TTC549 (cell line): Measurements from ENCODE around the gene CTNNBL1.

Source experiments
- FAIRE-seq: peaks from 2 replicates; lab custom pipeline; 2012; peaks lifted over from hg19 to GRCh38; lab: Jason Lieb, UNC

Gene CTNNBL1

GRCh38 chr20:37902504-37903313, 208.9 kb downstream of the CTNNBL1 start, which contains the start of gene VSTM2L:
VSTM2L (plus strand) TSS chr20:37903127; CDS start chr20:37903351, 224 bp downstream.
- no peak for FAIRE-seq

GRCh38 chr20:37903317-37904007, 209.6 kb downstream of the CTNNBL1 start:
- no peak for FAIRE-seq

GRCh38 chr20:37904008-37904642, 210.3 kb downstream of the CTNNBL1 start:
- FAIRE-seq: no peak

- FAIRE-seq: no peak
These were observed 211.1 kb downstream of the CTNNBL1 start for GRCh38 chr20:37904845-37905373.

GRCh38 chr20:37905671-37906613, 212.1 kb downstream of the CTNNBL1 start:
- FAIRE-seq: no peak

- no peak for FAIRE-seq
These were observed 213.5 kb downstream of the CTNNBL1 start for GRCh38 chr20:37907330-37907676.

- FAIRE-seq: no peak
These were observed 214.0 kb downstream of the CTNNBL1 start for GRCh38 chr20:37907677-37908401.

- no peak for FAIRE-seq
These were observed 217.4 kb downstream of the CTNNBL1 start for GRCh38 chr20:37911261-37911660.

- FAIRE-seq: no peak
These were observed 218.0 kb downstream of the CTNNBL1 start for GRCh38 chr20:37911838-37912281.

GRCh38 chr20:37912874-37913273, 219.0 kb downstream of the CTNNBL1 start:
- FAIRE-seq: no peak

- no peak for FAIRE-seq
These were observed 219.9 kb downstream of the CTNNBL1 start for GRCh38 chr20:37913567-37914366.

GRCh38 chr20:37914367-37914671, 220.5 kb downstream of the CTNNBL1 start:
- FAIRE-seq: no peak

GRCh38 chr20:37914672-37915433, 221.0 kb downstream of the CTNNBL1 start:
- FAIRE-seq: no peak

- FAIRE-seq: no peak
These were observed 221.6 kb downstream of the CTNNBL1 start for GRCh38 chr20:37915434-37915787.

- FAIRE-seq: no peak
These were observed 222.2 kb downstream of the CTNNBL1 start for GRCh38 chr20:37915800-37916570.

GRCh38 chr20:37917461-37917860, 223.6 kb downstream of the CTNNBL1 start:
- FAIRE-seq: no peak

- FAIRE-seq: no peak
These were observed 224.2 kb downstream of the CTNNBL1 start for GRCh38 chr20:37918035-37918434.

- no peak for FAIRE-seq
These were observed 225.7 kb downstream of the CTNNBL1 start for GRCh38 chr20:37919389-37920040.
